ENCODE measurements around the gene HSDL1. TPM values are rescaled to one million over a fixed set of nuclear protein-coding genes. Genes with fewer than 3 reads are reported as not detected.

The HSDL1 gene
- total RNA-seq, 2 experiments from 2014 or later, result 5.8 to 7.5 TPM

- Mint-ChIP-seq H3K4me1 (ENCODE audit: low read depth) (no peaks in the 10 kb centered on the region), H3K4me3 (no peak overlapping the region), H3K27ac (no peak overlapping the region), H3K27me3 (ENCODE audit: low read depth) (peaks cover 5% of the 10 kb centered on the region), H3K36me3 (ENCODE audit: low read depth) (no peaks in the 10 kb centered on the region), H3K9me3 (no peaks in the 10 kb centered on the region)
- DNase-seq, result no peak
- CTCF ChIA-PET, result interaction anchor here (1.4 to 2.0 kb wide), 2 partner anchors 17 kb away, joined by 4 to 5 read pairs; partner anchors contain the start of gene TAF1C
- intact Hi-C loops (cut with micrococcal nuclease), result no loop called here
These were observed 24.9 kb upstream of the HSDL1 start for GRCh38 chr16:84169765-84170310.

GRCh38 chr16:84166796-84167695 lies 22.1 kb upstream of the HSDL1 start:
- H3K27ac Mint-ChIP-seq, result no peak overlapping the region
- H3K9me3 Mint-ChIP-seq, result no peaks in the 10 kb centered on the region
- intact Hi-C loops (cut with micrococcal nuclease), result no loop called here
- DNase-seq, result no peak
- no peaks in the 10 kb centered on the region for H3K36me3 Mint-ChIP-seq (ENCODE audit: low read depth)
- H3K27me3 Mint-ChIP-seq (ENCODE audit: low read depth), result peaks cover 5% of the 10 kb centered on the region
- no peaks in the 10 kb centered on the region for H3K4me1 Mint-ChIP-seq (ENCODE audit: low read depth)
- CTCF ChIA-PET, result interaction anchor here (0.7 to 2.1 kb wide), 5 partner anchors 9 to 126 kb away, joined by 3 to 14 read pairs (median 4); partner anchors contain the start of gene TAF1C
- H3K4me3 Mint-ChIP-seq, result no peak overlapping the region

GRCh38 chr16:84165746-84166145 lies 20.8 kb upstream of the HSDL1 start:
- intact Hi-C loops (cut with micrococcal nuclease), result no loop called here
- no peak for DNase-seq
- Mint-ChIP-seq H3K27me3 (ENCODE audit: low read depth) (peaks cover 5% of the 10 kb centered on the region), H3K9me3 (no peaks in the 10 kb centered on the region), H3K4me1 (ENCODE audit: low read depth) (no peaks in the 10 kb centered on the region), H3K36me3 (ENCODE audit: low read depth) (no peaks in the 10 kb centered on the region), H3K27ac (no peak overlapping the region), H3K4me3 (no peak overlapping the region)
- CTCF ChIA-PET, result interaction anchor here (0.6 to 2.1 kb wide), 3 partner anchors 10 to 98 kb away, joined by 3 to 14 read pairs (median 3); partner anchors contain the start of gene MBTPS1

DNA sequence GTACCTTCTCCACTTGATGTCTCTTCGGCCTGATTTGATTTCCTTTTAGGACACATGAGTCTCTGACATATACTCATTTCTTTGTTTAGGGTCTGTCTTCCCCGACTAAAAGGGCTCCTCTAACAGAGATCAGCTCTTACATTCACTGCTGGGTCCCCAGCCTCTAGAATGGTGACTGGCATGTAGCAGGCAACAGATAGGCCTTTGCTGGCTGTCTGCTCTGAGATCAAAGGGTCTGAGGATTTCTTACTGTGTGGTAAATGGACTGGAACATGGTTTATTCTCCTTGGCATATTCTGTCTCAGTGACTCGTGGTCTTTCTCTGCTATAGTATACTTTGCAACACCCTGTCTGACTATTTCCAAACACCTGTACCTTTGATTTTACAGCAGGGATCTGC lies 16.8 kb upstream of the HSDL1 start:
- CTCF ChIA-PET, result interaction anchor here (1.4 kb wide), 1 partner anchor 14 kb away, joined by 9 read pairs; no protein-coding TSS in a partner anchor
- Mint-ChIP-seq H3K36me3 (ENCODE audit: low read depth) (no peaks in the 10 kb centered on the region), H3K4me3 (no peak overlapping the region), H3K27me3 (ENCODE audit: low read depth) (peaks cover 11% of the 10 kb centered on the region), H3K27ac (no peak overlapping the region), H3K4me1 (ENCODE audit: low read depth) (peaks cover 2% of the 10 kb centered on the region), H3K9me3 (no peaks in the 10 kb centered on the region)
- DNase-seq, result no peak
- intact Hi-C loops (cut with micrococcal nuclease), result no loop called here

DNA sequence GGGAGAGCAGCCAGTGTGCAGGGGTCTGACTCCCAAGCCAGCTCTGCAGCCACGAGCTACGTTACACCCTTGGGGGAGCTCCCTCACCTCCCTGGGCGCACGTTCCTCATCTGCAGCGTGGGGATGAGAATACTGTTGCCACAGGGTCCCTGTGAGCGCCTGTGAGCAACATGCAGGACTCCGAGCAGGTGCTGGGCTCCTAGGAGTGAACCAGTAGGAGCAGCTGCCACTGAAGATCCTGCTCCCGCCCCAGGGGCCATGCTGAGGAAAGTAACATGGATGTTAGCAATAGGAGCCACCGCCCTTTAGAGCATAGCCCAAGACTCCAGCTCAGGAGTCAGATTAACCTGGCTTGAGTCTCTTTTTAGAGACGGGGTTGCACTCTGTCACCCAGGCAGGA lies 16.1 kb upstream of the HSDL1 start:
- intact Hi-C loops (cut with micrococcal nuclease), result no loop called here
- Mint-ChIP-seq H3K4me1 (ENCODE audit: low read depth) (peaks cover 2% of the 10 kb centered on the region), H3K27ac (no peak overlapping the region), H3K4me3 (no peak overlapping the region), H3K27me3 (ENCODE audit: low read depth) (peaks cover 14% of the 10 kb centered on the region), H3K36me3 (ENCODE audit: low read depth) (no peaks in the 10 kb centered on the region), H3K9me3 (no peaks in the 10 kb centered on the region)
- no peak for DNase-seq
- CTCF ChIA-PET, result interaction anchor here (0.9 to 1.4 kb wide), 3 partner anchors 14 to 26 kb away, joined by 3 to 9 read pairs (median 3); partner anchors contain the start of gene TAF1C

- H3K4me3 Mint-ChIP-seq, result no peak overlapping the region
- peaks cover 2% of the 10 kb centered on the region for H3K4me1 Mint-ChIP-seq (ENCODE audit: low read depth)
- no peaks in the 10 kb centered on the region for H3K36me3 Mint-ChIP-seq (ENCODE audit: low read depth)
- peaks cover 13% of the 10 kb centered on the region for H3K27me3 Mint-ChIP-seq (ENCODE audit: low read depth)
- no peak overlapping the region for H3K27ac Mint-ChIP-seq
- CTCF ChIA-PET, result no interaction called here
- H3K9me3 Mint-ChIP-seq, result no peaks in the 10 kb centered on the region
- intact Hi-C loops (cut with micrococcal nuclease), result no loop called here
- no peak for DNase-seq
These were observed 14.8 kb upstream of the HSDL1 start for GRCh38 chr16:84159800-84160199.

GRCh38 chr16:84159007-84159406 lies 14.0 kb upstream of the HSDL1 start:
- Mint-ChIP-seq H3K27me3 (ENCODE audit: low read depth) (peaks cover 13% of the 10 kb centered on the region), H3K27ac (no peak overlapping the region), H3K9me3 (no peaks in the 10 kb centered on the region), H3K36me3 (ENCODE audit: low read depth) (no peaks in the 10 kb centered on the region), H3K4me1 (ENCODE audit: low read depth) (peaks cover 2% of the 10 kb centered on the region), H3K4me3 (no peak overlapping the region)
- intact Hi-C loops (cut with micrococcal nuclease), result no loop called here
- CTCF ChIA-PET, result no interaction called here
- no peak for DNase-seq

GRCh38 chr16:84156342-84156784 lies 11.4 kb upstream of the HSDL1 start:
- Mint-ChIP-seq H3K9me3 (no peaks in the 10 kb centered on the region), H3K27ac (no peak overlapping the region), H3K4me3 (no peak overlapping the region), H3K36me3 (ENCODE audit: low read depth) (no peaks in the 10 kb centered on the region), H3K4me1 (ENCODE audit: low read depth) (peaks cover 2% of the 10 kb centered on the region), H3K27me3 (ENCODE audit: low read depth) (peaks cover 13% of the 10 kb centered on the region)
- intact Hi-C loops (cut with micrococcal nuclease), result no loop called here
- CTCF ChIA-PET, result interaction anchor here (0.7 to 1.8 kb wide), 7 partner anchors 15 to 203 kb away, joined by 3 to 6 read pairs (median 3); partner anchors contain the start of genes OSGIN1 and TAF1C
- DNase-seq, result no peak

DNA sequence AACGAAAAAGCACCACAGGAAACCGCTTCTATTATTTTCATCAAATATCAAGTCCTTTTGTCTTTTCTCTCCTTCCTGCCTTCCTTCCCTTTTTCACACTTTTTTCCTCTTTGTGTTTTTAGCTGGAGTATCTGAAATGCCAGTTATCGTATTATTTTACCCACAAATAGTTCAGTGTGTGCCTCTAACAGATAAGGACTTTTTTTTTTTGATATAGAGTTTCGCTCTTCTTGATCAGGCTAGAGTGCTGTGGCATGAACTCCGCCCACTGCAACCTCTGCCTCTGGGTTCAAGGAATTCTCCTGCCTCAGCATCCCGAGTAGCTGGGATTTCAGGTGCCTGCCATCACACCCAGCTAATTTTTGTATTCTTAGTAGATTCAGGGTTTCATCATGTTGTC lies 10.8 kb upstream of the HSDL1 start:
- H3K36me3 Mint-ChIP-seq (ENCODE audit: low read depth), result no peaks in the 10 kb centered on the region
- CTCF ChIA-PET, result interaction anchor here (0.7 to 1.8 kb wide), 7 partner anchors 14 to 202 kb away, joined by 3 to 6 read pairs (median 3); partner anchors contain the start of genes OSGIN1 and TAF1C
- DNase-seq, result no peak
- H3K9me3 Mint-ChIP-seq, result no peaks in the 10 kb centered on the region
- intact Hi-C loops (cut with micrococcal nuclease), result no loop called here
- peaks cover 2% of the 10 kb centered on the region for H3K4me1 Mint-ChIP-seq (ENCODE audit: low read depth)
- H3K27me3 Mint-ChIP-seq (ENCODE audit: low read depth), result peaks cover 13% of the 10 kb centered on the region
- no peak overlapping the region for H3K4me3 Mint-ChIP-seq
- H3K27ac Mint-ChIP-seq, result no peak overlapping the region

- H3K4me3 Mint-ChIP-seq, result no peak overlapping the region
- intact Hi-C loops (cut with micrococcal nuclease), result no loop called here
- H3K4me1 Mint-ChIP-seq (ENCODE audit: low read depth), result peaks cover 2% of the 10 kb centered on the region
- CTCF ChIA-PET, result interaction anchor here (0.7 to 1.4 kb wide), 3 partner anchors 13 to 179 kb away, joined by 3 to 6 read pairs (median 4); no protein-coding TSS in a partner anchor
- H3K36me3 Mint-ChIP-seq (ENCODE audit: low read depth), result no peaks in the 10 kb centered on the region
- H3K9me3 Mint-ChIP-seq, result no peaks in the 10 kb centered on the region
- no peak for DNase-seq
- no peak overlapping the region for H3K27ac Mint-ChIP-seq
- H3K27me3 Mint-ChIP-seq (ENCODE audit: low read depth), result peaks cover 13% of the 10 kb centered on the region
These were observed 10.2 kb upstream of the HSDL1 start for GRCh38 chr16:84155226-84155625.

GRCh38 chr16:84153660-84154214 lies 8.8 kb upstream of the HSDL1 start:
- H3K36me3 Mint-ChIP-seq (ENCODE audit: low read depth), result no peaks in the 10 kb centered on the region
- CTCF ChIA-PET, result no interaction called here
- no peaks in the 10 kb centered on the region for H3K4me1 Mint-ChIP-seq (ENCODE audit: low read depth)
- intact Hi-C loops (cut with micrococcal nuclease), result no loop called here
- H3K27me3 Mint-ChIP-seq (ENCODE audit: low read depth), result peaks cover 5% of the 10 kb centered on the region
- DNase-seq, result no peak
- no peak overlapping the region for H3K4me3 Mint-ChIP-seq
- no peak overlapping the region for H3K27ac Mint-ChIP-seq
- H3K9me3 Mint-ChIP-seq, result no peaks in the 10 kb centered on the region

DNA sequence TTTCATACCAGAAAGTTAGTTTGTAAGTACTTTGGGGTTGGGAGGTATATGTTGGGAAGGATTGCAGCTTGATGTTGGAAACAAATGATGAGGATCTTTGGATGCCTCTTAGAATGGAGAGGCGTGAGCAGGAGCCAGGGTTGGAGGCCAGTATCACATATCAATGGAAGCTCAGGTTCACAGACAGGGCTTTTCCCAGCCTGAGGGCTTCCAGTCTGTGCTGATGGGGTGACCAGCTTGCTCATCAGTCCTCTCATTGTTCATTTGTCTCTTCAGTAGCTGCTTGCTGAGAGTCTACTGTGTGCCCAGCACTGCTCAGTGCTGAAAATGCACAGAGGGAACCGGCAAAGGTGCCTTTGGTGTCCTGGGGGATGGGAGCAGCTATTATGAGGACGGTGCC lies 5.9 kb upstream of the HSDL1 start:
- no peak overlapping the region for H3K4me3 Mint-ChIP-seq

More for the DNA sequence above, 5.9 kb upstream of the HSDL1 start:
- intact Hi-C loops (cut with micrococcal nuclease), result no loop called here
- Mint-ChIP-seq H3K9me3 (no peaks in the 10 kb centered on the region), H3K27me3 (ENCODE audit: low read depth) (peaks cover 1% of the 10 kb centered on the region), H3K27ac (no peak overlapping the region), H3K4me1 (ENCODE audit: low read depth) (no peaks in the 10 kb centered on the region), H3K36me3 (ENCODE audit: low read depth) (no peaks in the 10 kb centered on the region)
- no peak for DNase-seq
- CTCF ChIA-PET, result interaction anchor here (0.6 to 0.9 kb wide), 3 partner anchors 25 to 36 kb away, joined by 3 to 4 read pairs (median 3); partner anchors contain the start of gene TAF1C
